Measurements from ENCODE around the gene BAX. TPM values are rescaled to one million over a fixed set of nuclear protein-coding genes. Genes with fewer than 3 reads are reported as not detected.

Gene BAX
- total and polyA plus RNA-seq, 9 of the 15 experiments (the other 6 are each of a cell fraction or from before 2014, with no cell fraction given) = 3.2 to 95.4 (median 44.5) TPM

GRCh38 chr19:48970923-48971395, 16.3 kb downstream of the BAX start (continued):
- TF ChIP-seq MAFG (tag; conservative IDR thresholded peaks at IDR 0.05) (no peak), ZFP36 (IDR thresholded peaks at IDR 0.05; ENCODE audit: low read depth, low read length, partially characterized antibody) (peak; percentile 52), ZNF134 (CRISPR knock-in tag; conservative IDR thresholded peaks at IDR 0.05) (no peak), YY1 (IDR thresholded peaks at IDR 0.05; ENCODE audit: borderline replicate concordance in 1 of 3, control insufficient read depth in 1 of 3, extremely low read depth in 1 of 3, insufficient read depth in 3 of 3, insufficient read length in 1 of 3, insufficient replicate concordance in 2 of 3, low read depth in 1 of 3, low read length in 2 of 3) (peak in 1 of 3 experiments; percentile 35), CTBP1 (IDR thresholded peaks at IDR 0.05; ENCODE audit: borderline replicate concordance) (peak; percentile 58; the same call in 1 of the 2 replicates), POLR3G (IDR thresholded peaks at IDR 0.05; ENCODE audit: extremely low read depth, insufficient read length, insufficient replicate concordance) (no peak), TRIM24 (IDR thresholded peaks at IDR 0.05) (peak in 1 of 2 experiments; percentile 11; a peak in 1 of 4 replicates), BRD9 (IDR thresholded peaks at IDR 0.05; ENCODE audit: low read depth, partially characterized antibody) (peak; percentile 49), MGA (IDR thresholded peaks at IDR 0.05) (no peak), SOX6 (IDR thresholded peaks at IDR 0.05) (0 out of 2 replicates have a peak, but pooled peaks have one; percentile 15), SP1 (CRISPR knock-in tag; IDR thresholded peaks at IDR 0.05) (0 out of 2 replicates have a peak, but pooled peaks have one; percentile 33), MBD1 (CRISPR knock-in tag; IDR thresholded peaks at IDR 0.05) (no peak), ARID1B (IDR thresholded peaks at IDR 0.05) (0 out of 2 replicates have a peak, but pooled peaks have one; percentile 27), TAL1 (IDR thresholded peaks at IDR 0.05) (0 out of 2 replicates have a peak, but pooled peaks have one; percentile 11), ZNF253 (CRISPR knock-in tag; conservative IDR thresholded peaks at IDR 0.05) (0 out of 2 replicates have a peak, but pooled peaks have one; percentile 37)
